A549 (cell line): ENCODE data around the gene PSMD8. TPM values are rescaled to one million over a fixed set of nuclear protein-coding genes. Genes with fewer than 3 reads are reported as not detected.

Experiments
- CBX2 ChIP-seq: fragments of 200-600 bp; sonication (generic); IDR thresholded peaks from 2 replicates; pipeline ENCODE4 v1.6.1; 2016; ENCODE audit warnings: low read depth, mild to moderate bottlenecking, borderline replicate concordance
- CTCF ChIP-seq: fragments of >200 bp; sonication (Bioruptor Twin); formaldehyde crosslinking; IDR thresholded peaks from 3 replicates; pipeline ENCODE4 v1.5.1; 2016
- E2F6 ChIP-seq: IDR thresholded peaks from 2 replicates; pipeline ENCODE4 v1.6.1; 2012; ENCODE audit warnings: low read depth, borderline replicate concordance
- EHMT2 ChIP-seq: fragments of 200-600 bp; sonication (generic); IDR thresholded peaks from 2 replicates; pipeline ENCODE4 v1.6.1; 2016; ENCODE audit warnings: antibody characterized with exemption, low read depth, mild to moderate bottlenecking, moderate library complexity
- ELK1 ChIP-seq: fragments of 150-350 bp; IDR thresholded peaks from 2 replicates; pipeline ENCODE4 v1.6.1; 2014; ENCODE audit warnings: low read depth, mild to moderate bottlenecking, low read length
- ESRRA ChIP-seq: fragments of 150-350 bp; IDR thresholded peaks from 2 replicates; pipeline ENCODE4 v1.6.1; 2014; ENCODE audit warnings: mild to moderate bottlenecking, low read length, borderline replicate concordance
- FOXS1 ChIP-seq: fragments of 250-450 bp; sonication (Bioruptor Pico); IDR thresholded peaks from 2 replicates; pipeline ENCODE4 v1.5.0; 2020; ENCODE audit warnings: mild to moderate bottlenecking, moderate library complexity
- GATA3 ChIP-seq: IDR thresholded peaks from 2 replicates; pipeline ENCODE4 v1.6.1; 2012; ENCODE audit warnings: borderline replicate concordance
- HDAC2 ChIP-seq: fragments of 200-600 bp; sonication (generic); IDR thresholded peaks from 2 replicates; pipeline ENCODE4 v1.6.1; 2016
- HES2 ChIP-seq: fragments of >200 bp; sonication (Bioruptor Twin); formaldehyde crosslinking; IDR thresholded peaks from 2 replicates; pipeline ENCODE4 v1.6.1; 2016
- HEYL ChIP-seq: fragments of 250-450 bp; sonication (Bioruptor Pico); IDR thresholded peaks from 2 replicates; pipeline ENCODE4 v1.8.0; 2021; ENCODE audit warnings: mild to moderate bottlenecking, moderate library complexity
- HOXB13 ChIP-seq: fragments of 250-450 bp; sonication (Bioruptor Pico); IDR thresholded peaks from 2 replicates; pipeline ENCODE4 v1.5.0; 2020; ENCODE audit warnings: low read depth, mild to moderate bottlenecking, moderate library complexity
- HOXB5 ChIP-seq: fragments of 250-450 bp; sonication (Bioruptor Pico); IDR thresholded peaks from 2 replicates; pipeline ENCODE4 v1.5.0; 2020; ENCODE audit warnings: mild to moderate bottlenecking, moderate library complexity
- KDM5A ChIP-seq: fragments of 200-600 bp; sonication (generic); IDR thresholded peaks from 2 replicates; pipeline ENCODE4 v1.6.1; 2016; ENCODE audit warnings: antibody characterized with exemption, mild to moderate bottlenecking
- MAFK ChIP-seq: fragments of 450-650 bp; IDR thresholded peaks from 2 replicates; pipeline ENCODE4 v1.6.1; 2014; ENCODE audit not compliant: partially characterized antibody
- MAZ ChIP-seq: fragments of 150-350 bp; IDR thresholded peaks from 2 replicates; pipeline ENCODE4 v1.6.1; 2014; ENCODE audit warnings: antibody characterized with exemption, low read depth, low read length, borderline replicate concordance
- NFE2L2 ChIP-seq: fragments of 150-350 bp; conservative IDR thresholded peaks from 2 replicates; pipeline ENCODE4 v1.6.1; 2014; ENCODE audit warnings: low read length
- NR3C1 ChIP-seq: fragments of >200 bp; sonication (Bioruptor Twin); formaldehyde crosslinking; IDR thresholded peaks from 3 replicates; pipeline ENCODE4 v1.6.1; 2017
- PBX3 ChIP-seq: IDR thresholded peaks from 2 replicates; pipeline ENCODE4 v1.6.1; 2012
- POLR2A ChIP-seq: IDR thresholded peaks from 2 replicates; pipeline ENCODE4 v1.6.1; 2012; ENCODE audit warnings: mild to moderate bottlenecking, low read length
- POLR2AphosphoS2 ChIP-seq: conservative IDR thresholded peaks from 2 replicates; pipeline ENCODE4 v1.6.1; 2012; ENCODE audit warnings: low read length, improper control_type of control experiment, inconsistent platforms
- RCOR1 ChIP-seq: fragments of 150-350 bp; IDR thresholded peaks from 2 replicates; pipeline ENCODE4 v1.6.1; 2014; ENCODE audit warnings: antibody characterized with exemption, low read length, low read depth
- RFX5 ChIP-seq: fragments of 450-650 bp; IDR thresholded peaks from 2 replicates; pipeline ENCODE4 v1.7.1; 2014; ENCODE audit warnings: antibody characterized with exemption, mild to moderate bottlenecking, moderate library complexity
- RNF2 ChIP-seq: fragments of 200-600 bp; sonication (generic); IDR thresholded peaks from 2 replicates; pipeline ENCODE4 v1.6.1; 2016; ENCODE audit warnings: low read depth, mild to moderate bottlenecking, antibody characterized with exemption, moderate library complexity, borderline replicate concordance
- TP53 ChIP-seq: fragments of 250-450 bp; sonication (Bioruptor Pico); IDR thresholded peaks from 2 replicates; pipeline ENCODE4 v1.5.0; 2021; ENCODE audit warnings: mild to moderate bottlenecking, moderate library complexity
- ZFP36 ChIP-seq: fragments of 450-650 bp; IDR thresholded peaks from 2 replicates; pipeline ENCODE4 v1.6.1; 2014; ENCODE audit warnings: borderline replicate concordance; ENCODE audit not compliant: partially characterized antibody
- ZNF302 ChIP-seq: fragments of 250-450 bp; sonication (Bioruptor Pico); IDR thresholded peaks from 2 replicates; pipeline ENCODE4 v1.9.0; 2021; ENCODE audit warnings: inconsistent platforms, mild to moderate bottlenecking, moderate library complexity
- polyA plus RNA-seq, 4 experiments: library from polyadenylated mRNA; depleted of rRNA in 3 of 4; stranded (reverse); fragments of >200 nt; fragmentation: RNase III in 1 of 4; extraction: RNeasy Plus Mini Kit Qiagen cat#74134 plus additional on column Dnase treatment in 1 of 4; gene quantifications; 2 replicates in 3 of 4; 3 replicates in 1 of 4; pipeline ENCODE4 v1.2.3, GENCODE V29; 2011 to 2017
- TF ChIP-seq, protein P1 (sequence below): fragments of 200-600 bp; sonication (generic); IDR thresholded peaks from 2 replicates; pipeline ENCODE4 v1.6.1; 2016; ENCODE audit warnings: antibody characterized with exemption, mild to moderate bottlenecking, moderate library complexity
- TF ChIP-seq, protein P2 (sequence below): IDR thresholded peaks from 2 replicates; pipeline ENCODE4 v1.6.1; 2012
- TF ChIP-seq, protein P3 (sequence below): fragments of 450-650 bp; IDR thresholded peaks from 2 replicates; pipeline ENCODE4 v1.6.1; 2014; ENCODE audit warnings: antibody characterized with exemption
- TF ChIP-seq, protein P4 (sequence below): fragments of >200 bp; sonication (Bioruptor Twin); formaldehyde crosslinking; IDR thresholded peaks from 3 replicates; pipeline ENCODE4 v1.6.1; 2016

PSMD8 gene
- polyA plus RNA-seq, 2 of the 4 experiments (the other 2 are of a cell fraction), result 437 to 456 TPM

DNA sequence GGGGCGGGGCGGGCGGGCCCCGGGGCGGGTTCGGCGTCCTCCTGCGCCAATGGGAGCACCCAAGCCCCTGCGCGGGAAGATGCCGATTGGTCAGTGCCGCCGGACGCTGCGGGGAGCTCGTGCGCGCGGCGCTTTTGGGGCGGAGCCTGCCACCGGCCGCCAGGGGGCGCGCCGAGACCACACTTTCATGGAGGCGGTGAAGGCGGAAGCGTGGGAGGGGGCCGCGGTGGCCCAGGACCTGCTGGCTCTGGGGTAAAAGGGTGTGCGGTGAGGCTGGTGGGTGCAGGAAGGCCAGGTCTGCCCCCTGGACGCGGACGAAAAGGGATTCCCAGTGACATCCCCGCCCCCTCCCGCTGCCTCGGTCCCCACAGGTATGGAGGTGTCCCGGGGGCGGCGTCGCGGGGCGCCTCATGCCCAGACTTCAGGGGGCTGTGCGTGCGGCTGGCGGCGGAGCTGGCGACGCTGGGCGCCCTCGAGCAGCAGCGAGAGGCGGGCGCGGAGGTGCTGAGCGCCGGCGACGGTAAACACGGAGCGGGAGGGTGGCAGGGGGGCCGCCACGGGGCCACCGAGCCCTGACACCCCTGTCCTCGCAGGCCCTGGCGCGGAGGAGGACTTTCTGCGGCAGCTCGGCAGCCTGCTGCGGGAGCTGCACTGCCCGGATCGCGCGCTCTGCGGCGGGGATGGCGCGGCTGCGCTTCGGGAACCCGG, 28.8 kb downstream of the PSMD8 start, which contains the start of gene FAM98C (continued):
- peak; percentile 35; the same call in 1 of the 2 replicates for TF ChIP-seq PBX3
- TF ChIP-seq MAFK, result no peak
- TF ChIP-seq EHMT2, result no peak
- no peak for TF ChIP-seq POLR2AphosphoS2
- 0 out of 2 replicates have a peak, but pooled peaks have one; percentile 76 for TF ChIP-seq RNF2
- TF ChIP-seq HDAC2, result peak; percentile 53; the same call in 1 of the 2 replicates
- TF ChIP-seq, protein P1, sequence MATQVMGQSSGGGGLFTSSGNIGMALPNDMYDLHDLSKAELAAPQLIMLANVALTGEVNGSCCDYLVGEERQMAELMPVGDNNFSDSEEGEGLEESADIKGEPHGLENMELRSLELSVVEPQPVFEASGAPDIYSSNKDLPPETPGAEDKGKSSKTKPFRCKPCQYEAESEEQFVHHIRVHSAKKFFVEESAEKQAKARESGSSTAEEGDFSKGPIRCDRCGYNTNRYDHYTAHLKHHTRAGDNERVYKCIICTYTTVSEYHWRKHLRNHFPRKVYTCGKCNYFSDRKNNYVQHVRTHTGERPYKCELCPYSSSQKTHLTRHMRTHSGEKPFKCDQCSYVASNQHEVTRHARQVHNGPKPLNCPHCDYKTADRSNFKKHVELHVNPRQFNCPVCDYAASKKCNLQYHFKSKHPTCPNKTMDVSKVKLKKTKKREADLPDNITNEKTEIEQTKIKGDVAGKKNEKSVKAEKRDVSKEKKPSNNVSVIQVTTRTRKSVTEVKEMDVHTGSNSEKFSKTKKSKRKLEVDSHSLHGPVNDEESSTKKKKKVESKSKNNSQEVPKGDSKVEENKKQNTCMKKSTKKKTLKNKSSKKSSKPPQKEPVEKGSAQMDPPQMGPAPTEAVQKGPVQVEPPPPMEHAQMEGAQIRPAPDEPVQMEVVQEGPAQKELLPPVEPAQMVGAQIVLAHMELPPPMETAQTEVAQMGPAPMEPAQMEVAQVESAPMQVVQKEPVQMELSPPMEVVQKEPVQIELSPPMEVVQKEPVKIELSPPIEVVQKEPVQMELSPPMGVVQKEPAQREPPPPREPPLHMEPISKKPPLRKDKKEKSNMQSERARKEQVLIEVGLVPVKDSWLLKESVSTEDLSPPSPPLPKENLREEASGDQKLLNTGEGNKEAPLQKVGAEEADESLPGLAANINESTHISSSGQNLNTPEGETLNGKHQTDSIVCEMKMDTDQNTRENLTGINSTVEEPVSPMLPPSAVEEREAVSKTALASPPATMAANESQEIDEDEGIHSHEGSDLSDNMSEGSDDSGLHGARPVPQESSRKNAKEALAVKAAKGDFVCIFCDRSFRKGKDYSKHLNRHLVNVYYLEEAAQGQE, result no peak
- no peak; the same call in 1 of the 2 replicates for TF ChIP-seq GATA3
- no peak for TF ChIP-seq NFE2L2
- peak; percentile 55; the same call in 1 of the 2 replicates for TF ChIP-seq TP53 (CRISPR knock-in tag)
- no peak for TF ChIP-seq HES2
- TF ChIP-seq POLR2A, result peak; percentile 72
- TF ChIP-seq MAZ, result peak; percentile 86; the same call in 1 of the 2 replicates
- TF ChIP-seq, protein P2, sequence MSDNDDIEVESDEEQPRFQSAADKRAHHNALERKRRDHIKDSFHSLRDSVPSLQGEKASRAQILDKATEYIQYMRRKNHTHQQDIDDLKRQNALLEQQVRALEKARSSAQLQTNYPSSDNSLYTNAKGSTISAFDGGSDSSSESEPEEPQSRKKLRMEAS, result peak; percentile 96
- no peak for TF ChIP-seq CBX2
- no peak for TF ChIP-seq HEYL (CRISPR knock-in tag)
- TF ChIP-seq HOXB5 (CRISPR knock-in tag), result 0 out of 2 replicates have a peak, but pooled peaks have one; percentile 65
- TF ChIP-seq FOXS1, result no peak
- no peak for TF ChIP-seq ZFP36
- TF ChIP-seq HOXB13 (CRISPR knock-in tag), result 0 out of 2 replicates have a peak, but pooled peaks have one; percentile 25
- peak; percentile 100 for TF ChIP-seq CTCF
- TF ChIP-seq, protein P3, sequence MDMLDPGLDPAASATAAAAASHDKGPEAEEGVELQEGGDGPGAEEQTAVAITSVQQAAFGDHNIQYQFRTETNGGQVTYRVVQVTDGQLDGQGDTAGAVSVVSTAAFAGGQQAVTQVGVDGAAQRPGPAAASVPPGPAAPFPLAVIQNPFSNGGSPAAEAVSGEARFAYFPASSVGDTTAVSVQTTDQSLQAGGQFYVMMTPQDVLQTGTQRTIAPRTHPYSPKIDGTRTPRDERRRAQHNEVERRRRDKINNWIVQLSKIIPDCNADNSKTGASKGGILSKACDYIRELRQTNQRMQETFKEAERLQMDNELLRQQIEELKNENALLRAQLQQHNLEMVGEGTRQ, result peak; percentile 2; the same call in 1 of the 2 replicates
- TF ChIP-seq RCOR1, result no peak
- no peak for TF ChIP-seq RFX5
- TF ChIP-seq, protein P4, sequence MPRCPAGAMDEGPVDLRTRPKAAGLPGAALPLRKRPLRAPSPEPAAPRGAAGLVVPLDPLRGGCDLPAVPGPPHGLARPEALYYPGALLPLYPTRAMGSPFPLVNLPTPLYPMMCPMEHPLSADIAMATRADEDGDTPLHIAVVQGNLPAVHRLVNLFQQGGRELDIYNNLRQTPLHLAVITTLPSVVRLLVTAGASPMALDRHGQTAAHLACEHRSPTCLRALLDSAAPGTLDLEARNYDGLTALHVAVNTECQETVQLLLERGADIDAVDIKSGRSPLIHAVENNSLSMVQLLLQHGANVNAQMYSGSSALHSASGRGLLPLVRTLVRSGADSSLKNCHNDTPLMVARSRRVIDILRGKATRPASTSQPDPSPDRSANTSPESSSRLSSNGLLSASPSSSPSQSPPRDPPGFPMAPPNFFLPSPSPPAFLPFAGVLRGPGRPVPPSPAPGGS, result 0 out of 3 replicates have a peak, but pooled peaks have one; percentile 28
- TF ChIP-seq E2F6, result peak; percentile 99
- no peak for TF ChIP-seq ZNF302 (CRISPR knock-in tag)
- TF ChIP-seq KDM5A, result no peak
- TF ChIP-seq ELK1, result no peak
- TF ChIP-seq NR3C1, result no peak
- TF ChIP-seq ESRRA, result no peak
